HCT116 (cell line): ENCODE data around the gene TYMP. TPM values are rescaled to one million over a fixed set of nuclear protein-coding genes. Genes with fewer than 3 reads are reported as not detected.

Experiments used
- ATAC-seq: fragments of 200-7000 bp; cut with Tn5 transposase; 2 replicates; pipeline ENCODE4 v1.9.1; 2020; ENCODE audit warnings: mild to moderate bottlenecking, moderate library complexity
- BruUV-seq: library from RNA; stranded (reverse); fragments of 400-500 nt; replicated peaks from 2 replicates; lab custom pipeline; 2021; lab: Mats Ljungman, UMichigan
- CTCF ChIA-PET: fragments of 300-600 bp; sonication (Branson Sonifier 250); formaldehyde crosslinking; loops from one replicate; lab custom pipeline; 2021; ENCODE audit warnings: antibody characterized with exemption; lab: Charles Lee
- POLR2A ChIA-PET: fragments of 300-600, 350-600 bp; sonication (Branson Sonifier 250); formaldehyde crosslinking; loops from one replicate; lab custom pipeline; 2021; ENCODE audit warnings: antibody characterized with exemption; lab: Charles Lee
- RAD21 ChIA-PET, 2 experiments: fragments of 300-600 bp; sonication (Branson Sonifier 250); formaldehyde crosslinking; loops; one replicate each; lab custom pipeline; 2023; ENCODE audit warnings: low total read pairs in 2 of 2; ENCODE audit not compliant: uncharacterized antibody in 2 of 2, unreplicated experiment in 2 of 2, low non-redundant PET in 1 of 2; lab: Charles Lee
- DNase-seq: peaks from one replicate; pipeline ENCODE4 v3.0.0-alpha.2; 2010; ENCODE audit warnings: low read depth, low spot score
- H2AFZ ChIP-seq: fragments of 200-600 bp; shearing (Covaris generic), sonication (generic); 2 replicates; pipeline ENCODE4 v1.6.1; 2017; ENCODE audit warnings: low read depth, mixed run types, mixed read lengths, antibody characterized with exemption, low read length; ENCODE audit not compliant: poor library complexity, severe bottlenecking
- H3K27ac ChIP-seq: 2 replicates; pipeline ENCODE4 v1.5.1; 2012; ENCODE audit warnings: low read depth, low read length
- H3K27me3 ChIP-seq: fragments of 200-600 bp; sonication (generic); 2 replicates; pipeline ENCODE4 v1.6.1; 2016; ENCODE audit warnings: mixed run types, low read length, mixed read lengths; ENCODE audit not compliant: insufficient read depth
- H3K36me3 ChIP-seq, 2 experiments: fragments of 200-500 bp in 1 of 2; fragments of 200-600 bp in 1 of 2; sonication (Bioruptor generic) in 1 of 2; sonication (generic) in 1 of 2; 2 replicates each; pipeline versions ENCODE4 v1.5.1 to v1.6.1; 2014 to 2016; ENCODE audit warnings: low read length in 2 of 2, inconsistent platforms in 1 of 2, mixed read lengths in 1 of 2, mixed run types in 1 of 2; ENCODE audit not compliant: insufficient read depth in 2 of 2, control insufficient read depth in 1 of 2
- H3K4me1 ChIP-seq, 2 experiments: fragments of 200-600 bp in 1 of 2; sonication (generic) in 1 of 2; 2 replicates each; pipeline versions ENCODE4 v1.5.1 to v1.6.1; 2012 to 2017; ENCODE audit warnings: low read length in 2 of 2, inconsistent platforms in 1 of 2, mild to moderate bottlenecking in 1 of 2, mixed read lengths in 1 of 2, mixed run types in 1 of 2, moderate library complexity in 1 of 2; ENCODE audit not compliant: insufficient read depth in 2 of 2, control insufficient read depth in 1 of 2
- H3K4me2 ChIP-seq: fragments of 200-600 bp; sonication (generic); 2 replicates; pipeline ENCODE4 v1.6.1; 2017; ENCODE audit warnings: mixed run types, low read length, mixed read lengths
- H3K4me3 ChIP-seq, 2 experiments: fragments of 200-600 bp in 1 of 2; sonication (generic) in 1 of 2; replicated peaks in 1 of 2; 2 replicates each; pipeline ENCODE4 v1.5.1; 2011 to 2016; ENCODE audit warnings: low read length in 2 of 2, control low read depth in 1 of 2, low read depth in 1 of 2, mild to moderate bottlenecking in 1 of 2, mixed read lengths in 1 of 2, mixed run types in 1 of 2
- H3K79me2 ChIP-seq: fragments of 200-600 bp; sonication (generic); 2 replicates; pipeline ENCODE4 v1.6.1; 2017; ENCODE audit warnings: mild to moderate bottlenecking, mixed run types, low read length, moderate library complexity, mixed read lengths; ENCODE audit not compliant: insufficient read depth
- H3K9ac ChIP-seq: fragments of 200-600 bp; sonication (generic); 2 replicates; pipeline ENCODE4 v1.6.1; 2016; ENCODE audit warnings: low read length, mixed read lengths
- H3K9me2 ChIP-seq: fragments of 200-600 bp; sonication (generic), shearing (Covaris generic); 2 replicates; pipeline ENCODE4 v1.6.1; 2017; ENCODE audit warnings: mixed run types, mild to moderate bottlenecking, moderate library complexity; ENCODE audit not compliant: insufficient read depth
- H3K9me3 ChIP-seq, 2 experiments: fragments of 200-500 bp in 1 of 2; fragments of 200-600 bp in 1 of 2; sonication (Bioruptor generic) in 1 of 2; sonication (generic) in 1 of 2; 2 replicates each; pipeline ENCODE4 v1.6.1; 2014 to 2017; ENCODE audit warnings: low read length in 2 of 2, mixed read lengths in 2 of 2, inconsistent platforms in 1 of 2, low read depth in 1 of 2, mild to moderate bottlenecking in 1 of 2, mixed run types in 1 of 2, moderate library complexity in 1 of 2; ENCODE audit not compliant: control insufficient read depth in 1 of 2, insufficient read depth in 1 of 2
- H4K20me1 ChIP-seq: fragments of 200-600 bp; sonication (generic), shearing (Covaris generic); 2 replicates; pipeline ENCODE4 v1.6.1; 2017; ENCODE audit warnings: mixed run types, mild to moderate bottlenecking, moderate library complexity; ENCODE audit not compliant: insufficient read depth
- CEBPB ChIP-seq: IDR thresholded peaks from 2 replicates; pipeline ENCODE4 v1.6.1; 2012; ENCODE audit warnings: low read depth
- EZH2phosphoT487 ChIP-seq: fragments of 200-600 bp; IDR thresholded peaks from 2 replicates; pipeline ENCODE4 v1.6.1; 2018; ENCODE audit warnings: antibody characterized with exemption, borderline replicate concordance
- JUND ChIP-seq: IDR thresholded peaks from 2 replicates; pipeline ENCODE4 v1.6.1; 2012
- REST ChIP-seq: IDR thresholded peaks from 2 replicates; pipeline ENCODE4 v1.6.1; 2012; ENCODE audit warnings: low read depth
- SP1 ChIP-seq: IDR thresholded peaks from 2 replicates; pipeline ENCODE4 v1.6.1; 2012; ENCODE audit warnings: low read depth
- TCF7L2 ChIP-seq: IDR thresholded peaks from 2 replicates; pipeline ENCODE4 v1.7.0; 2011; ENCODE audit warnings: borderline replicate concordance, inconsistent platforms; ENCODE audit not compliant: insufficient read depth, insufficient read length; ENCODE audit errors: extremely low read depth
- ZNF274 ChIP-seq: fragments of 200-500 bp; sonication (Bioruptor generic); IDR thresholded peaks from 2 replicates; pipeline ENCODE4 v1.6.1; 2014; ENCODE audit warnings: mild to moderate bottlenecking, low read depth, low read length, inconsistent platforms
- intact Hi-C: fragments of 100-400 bp; cut with micrococcal nuclease; formaldehyde crosslinking; loops from 2 replicates; pipeline ENCODE4 v1.10.0; 2022
- total RNA-seq: library from RNA; stranded (reverse); gene quantifications from one replicate; pipeline ENCODE4 v1.2.1, GENCODE V29; 2021; ENCODE audit not compliant: unreplicated experiment
- TF ChIP-seq, protein P1 (sequence below): IDR thresholded peaks from 2 replicates; pipeline ENCODE4 v1.6.1; 2012

Gene TYMP
- total RNA-seq, 1 experiment from 2014 or later = 43.2 TPM

DNA sequence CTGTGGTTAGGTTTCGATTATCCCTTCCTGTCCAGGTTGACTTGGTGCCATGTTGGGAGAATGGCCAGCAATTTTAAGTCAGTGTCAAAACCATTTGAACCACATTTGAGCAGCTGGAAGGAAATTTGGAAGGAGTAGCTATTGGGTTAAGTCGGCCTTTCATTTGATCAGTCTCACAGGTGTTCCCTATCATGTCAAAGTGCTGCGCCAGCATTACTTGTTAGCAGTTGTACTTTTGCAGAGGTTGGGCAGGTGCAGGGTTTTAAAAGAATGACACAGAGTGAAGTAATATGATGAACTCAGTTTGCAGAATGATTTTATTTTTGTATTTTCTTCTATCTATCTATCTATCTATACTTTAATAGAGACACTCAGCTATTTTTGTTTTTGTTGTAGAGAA lies 6.4 kb upstream of the TYMP start:
- intact Hi-C loops = no loop called here
- no peak for TF ChIP-seq REST
- no peak for TF ChIP-seq SP1
- TF ChIP-seq EZH2phosphoT487 = no peak
- no peak for TF ChIP-seq ZNF274
- TF ChIP-seq CEBPB = no peak
- TF ChIP-seq JUND = no peak
- TF ChIP-seq, protein P1, sequence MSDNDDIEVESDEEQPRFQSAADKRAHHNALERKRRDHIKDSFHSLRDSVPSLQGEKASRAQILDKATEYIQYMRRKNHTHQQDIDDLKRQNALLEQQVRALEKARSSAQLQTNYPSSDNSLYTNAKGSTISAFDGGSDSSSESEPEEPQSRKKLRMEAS = no peak
- no peak for TF ChIP-seq TCF7L2
- TF ChIP-seq, all 23 proteins: peak for 0
- no peaks in the 10 kb centered on the region for H4K20me1 ChIP-seq
- CTCF ChIA-PET = no interaction called here
- DNase-seq (no peak), ATAC-seq (no peak)
- RAD21 ChIA-PET = no interaction called here
- H3K4me2 ChIP-seq = no peak overlapping the region
- no peaks in the 10 kb centered on the region for H3K79me2 ChIP-seq
- no peaks in the 10 kb centered on the region for H3K27me3 ChIP-seq
- H3K36me3 ChIP-seq = no peaks in the 10 kb centered on the region
- no peak overlapping the region for H3K4me3 ChIP-seq
- no peak overlapping the region for H3K9ac ChIP-seq
- no peak overlapping the region for H2AFZ ChIP-seq
- no TSS peak for BruUV-seq
- H3K4me1 ChIP-seq = peaks cover 3 to 37% of the 10 kb centered on the region in 2 experiments; a peak in 3 of 4 replicates
- no peaks in the 10 kb centered on the region for H3K9me2 ChIP-seq
- no peak overlapping the region for H3K27ac ChIP-seq
- H3K9me3 ChIP-seq = no peaks in the 10 kb centered on the region
- POLR2A ChIA-PET = interaction anchor here (0.9 to 2.3 kb wide), 2 partner anchors 9 kb away, joined by 4 to 7 read pairs; partner anchors contain the start of gene KLHDC7B
